Osteoblast (primary cell): ENCODE data around the gene GSC2. TPM values are rescaled to one million over a fixed set of nuclear protein-coding genes. Genes with fewer than 3 reads are reported as not detected.

Experiments used
- DNase-seq: peaks from one replicate; pipeline ENCODE4 v3.0.0; 2011; ENCODE audit warnings: low spot score, mixed read lengths; ENCODE audit not compliant: insufficient read length; ENCODE audit errors: missing footprints
- H2AFZ ChIP-seq: 2 replicates; pipeline ENCODE4 v1.6.0; 2011; ENCODE audit warnings: mild to moderate bottlenecking, low read length
- H3K27ac ChIP-seq: 2 replicates; pipeline ENCODE4 v1.5.1; 2011; ENCODE audit warnings: mild to moderate bottlenecking, low read depth, low read length, moderate library complexity
- H3K27me3 ChIP-seq: 2 replicates; pipeline ENCODE4 v1.6.0; 2012; ENCODE audit warnings: mild to moderate bottlenecking, control low read depth, inconsistent platforms, low read length, moderate library complexity; ENCODE audit not compliant: insufficient read depth
- H3K36me3 ChIP-seq: 2 replicates; pipeline ENCODE4 v1.5.1; 2011; ENCODE audit warnings: mild to moderate bottlenecking, low read length, control low read depth, moderate library complexity; ENCODE audit not compliant: insufficient read depth
- H3K4me1 ChIP-seq: 2 replicates; pipeline ENCODE4 v1.5.1; 2011; ENCODE audit warnings: mild to moderate bottlenecking, low read length, control low read depth, moderate library complexity; ENCODE audit not compliant: insufficient read depth
- H3K4me2 ChIP-seq: 2 replicates; pipeline ENCODE4 v1.6.0; 2011; ENCODE audit warnings: mild to moderate bottlenecking, low read length; ENCODE audit not compliant: insufficient read depth
- H3K4me3 ChIP-seq: fragments of 200-600 bp; sonication (generic); 3 replicates; pipeline ENCODE4 v1.5.1; 2012; ENCODE audit warnings: mild to moderate bottlenecking, low read length, inconsistent platforms; ENCODE audit not compliant: insufficient read depth
- H3K79me2 ChIP-seq: 2 replicates; pipeline ENCODE4 v1.6.0; 2012; ENCODE audit warnings: mild to moderate bottlenecking, low read length, control low read depth, inconsistent platforms; ENCODE audit not compliant: insufficient read depth
- H3K9me3 ChIP-seq: 2 replicates; pipeline ENCODE4 v1.5.1; 2011; ENCODE audit warnings: low read depth, low read length, control low read depth
- H4K20me1 ChIP-seq: 2 replicates; pipeline ENCODE4 v1.6.0; 2012; ENCODE audit warnings: mild to moderate bottlenecking, low read length, control low read depth; ENCODE audit not compliant: insufficient read depth
- total RNA-seq: library from RNA; depleted of rRNA; stranded (reverse); fragments of >200 nt; gene quantifications from 2 replicates; pipeline ENCODE4 v1.2.3, GENCODE V29; 2012
- TF ChIP-seq, protein P1 (sequence below): IDR thresholded peaks from 2 replicates; pipeline ENCODE4 v1.5.1; 2011; ENCODE audit warnings: mild to moderate bottlenecking, low read depth, low read length, moderate library complexity; ENCODE audit errors: extremely low read depth

GSC2 gene
- total RNA-seq, 1 donor: not detected

GRCh38 chr22:19146215-19146968 lies 3.7 kb downstream of the GSC2 start:
- H3K4me3 ChIP-seq: no peak overlapping the region
- peaks cover 6% of the 10 kb centered on the region for H4K20me1 ChIP-seq
- peaks cover 41% of the 10 kb centered on the region for H3K27me3 ChIP-seq
- H3K4me2 ChIP-seq: no peak overlapping the region
- TF ChIP-seq, protein P1, sequence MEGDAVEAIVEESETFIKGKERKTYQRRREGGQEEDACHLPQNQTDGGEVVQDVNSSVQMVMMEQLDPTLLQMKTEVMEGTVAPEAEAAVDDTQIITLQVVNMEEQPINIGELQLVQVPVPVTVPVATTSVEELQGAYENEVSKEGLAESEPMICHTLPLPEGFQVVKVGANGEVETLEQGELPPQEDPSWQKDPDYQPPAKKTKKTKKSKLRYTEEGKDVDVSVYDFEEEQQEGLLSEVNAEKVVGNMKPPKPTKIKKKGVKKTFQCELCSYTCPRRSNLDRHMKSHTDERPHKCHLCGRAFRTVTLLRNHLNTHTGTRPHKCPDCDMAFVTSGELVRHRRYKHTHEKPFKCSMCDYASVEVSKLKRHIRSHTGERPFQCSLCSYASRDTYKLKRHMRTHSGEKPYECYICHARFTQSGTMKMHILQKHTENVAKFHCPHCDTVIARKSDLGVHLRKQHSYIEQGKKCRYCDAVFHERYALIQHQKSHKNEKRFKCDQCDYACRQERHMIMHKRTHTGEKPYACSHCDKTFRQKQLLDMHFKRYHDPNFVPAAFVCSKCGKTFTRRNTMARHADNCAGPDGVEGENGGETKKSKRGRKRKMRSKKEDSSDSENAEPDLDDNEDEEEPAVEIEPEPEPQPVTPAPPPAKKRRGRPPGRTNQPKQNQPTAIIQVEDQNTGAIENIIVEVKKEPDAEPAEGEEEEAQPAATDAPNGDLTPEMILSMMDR: no peak
- H3K9me3 ChIP-seq: no peaks in the 10 kb centered on the region
- peaks cover 11% of the 10 kb centered on the region for H3K36me3 ChIP-seq
- H3K27ac ChIP-seq: no peak overlapping the region
- H3K79me2 ChIP-seq: peaks cover 23% of the 10 kb centered on the region
- H2AFZ ChIP-seq: no peak overlapping the region
- H3K4me1 ChIP-seq: peaks cover 5% of the 10 kb centered on the region
- peak; percentile 45 for DNase-seq

- H3K27me3 ChIP-seq: peaks cover 25% of the 10 kb centered on the region
- peaks cover 5% of the 10 kb centered on the region for H3K4me1 ChIP-seq
- TF ChIP-seq, protein P1: no peak
- peaks cover 35% of the 10 kb centered on the region for H3K36me3 ChIP-seq
- DNase-seq: peak; percentile 93
- H3K79me2 ChIP-seq: peaks cover 23% of the 10 kb centered on the region
- H3K9me3 ChIP-seq: no peaks in the 10 kb centered on the region
- peak overlapping the region; percentile 93 for H3K4me2 ChIP-seq
- peak overlapping the region; percentile 96 for H2AFZ ChIP-seq
- peak overlapping the region; percentile 92 for H3K27ac ChIP-seq
- peak overlapping the region; percentile 100 for H3K4me3 ChIP-seq
- H4K20me1 ChIP-seq: peaks cover 6% of the 10 kb centered on the region
These were observed 6.1 kb downstream of the GSC2 start for GRCh38 chr22:19143967-19144400.

- Histone ChIP-seq H3K4me1 (peaks cover 5% of the 10 kb centered on the region), H2AFZ (no peak overlapping the region), H3K36me3 (peaks cover 40% of the 10 kb centered on the region), H3K27ac (no peak overlapping the region), H3K4me2 (peak overlapping the region; percentile 93), H3K9me3 (no peaks in the 10 kb centered on the region), H3K27me3 (peaks cover 17% of the 10 kb centered on the region), H3K4me3 (peak overlapping the region; percentile 100), H3K79me2 (peaks cover 23% of the 10 kb centered on the region), H4K20me1 (peaks cover 6% of the 10 kb centered on the region)
- DNase-seq: peak; percentile 11
- TF ChIP-seq, protein P1: no peak
These were observed 6.9 kb downstream of the GSC2 start for GRCh38 chr22:19143212-19143611.

- Histone ChIP-seq H4K20me1 (peaks cover 6% of the 10 kb centered on the region), H3K27me3 (peaks cover 9% of the 10 kb centered on the region), H3K79me2 (peaks cover 23% of the 10 kb centered on the region), H2AFZ (no peak overlapping the region), H3K9me3 (no peaks in the 10 kb centered on the region), H3K36me3 (peaks cover 45% of the 10 kb centered on the region), H3K4me2 (no peak overlapping the region), H3K4me3 (no peak overlapping the region), H3K4me1 (peaks cover 5% of the 10 kb centered on the region), H3K27ac (no peak overlapping the region)
- DNase-seq: peak; percentile 59
- TF ChIP-seq, protein P1: no peak
These were observed 7.7 kb downstream of the GSC2 start for GRCh38 chr22:19142394-19142793.
